IMR-90 (cell line): ENCODE results near the gene UXS1. TPM values are rescaled to one million over a fixed set of nuclear protein-coding genes. Genes with fewer than 3 reads are reported as not detected.

ENCODE experiments used
- ATAC-seq: fragments of 200-7000 bp; cut with Tn5 transposase; 2 replicates; pipeline ENCODE4 v1.9.1; 2020; ENCODE audit warnings: low read depth, mild to moderate bottlenecking, moderate library complexity
- BruUV-seq: library from RNA; stranded (reverse); fragments of 400-500 nt; replicated peaks from 2 replicates; lab custom pipeline; 2021; lab: Mats Ljungman, UMichigan
- CTCF ChIA-PET: fragments of 300-600 bp; formaldehyde crosslinking; extraction: SDS; loops from one replicate; lab custom pipeline; 2021; ENCODE audit warnings: antibody characterized with exemption; lab: Yijun Ruan, JAX
- POLR2A ChIA-PET: fragments of 300-600 bp; sonication (Branson Sonifier 250); formaldehyde crosslinking; loops from one replicate; lab custom pipeline; 2022; ENCODE audit warnings: antibody characterized with exemption; ENCODE audit not compliant: unreplicated experiment; lab: Charles Lee
- DNase-seq: peaks from one replicate; pipeline ENCODE4 v3.0.0; 2013
- H2AFZ ChIP-seq: replicated peaks from 2 replicates; pipeline ENCODE3; 2013; ENCODE audit warnings: low read length, mild to moderate bottlenecking; ENCODE audit not compliant: poor library complexity
- H2AK5ac ChIP-seq: 2 replicates; pipeline ENCODE4 v1.6.1; 2013; ENCODE audit warnings: low read depth, low read length, inconsistent platforms
- H2AK9ac ChIP-seq: replicated peaks from 2 replicates; pipeline ENCODE3; 2013; ENCODE audit warnings: mild to moderate bottlenecking, low read depth, low read length, moderate library complexity; ENCODE audit not compliant: poor library complexity
- H2BK120ac ChIP-seq: 2 replicates; pipeline ENCODE4 v1.6.1; 2013; ENCODE audit warnings: low read depth, low read length, inconsistent platforms
- H2BK15ac ChIP-seq: 3 replicates; pipeline ENCODE4 v1.6.1; 2013; ENCODE audit warnings: low read depth, low read length, inconsistent platforms
- H2BK20ac ChIP-seq: 2 replicates; pipeline ENCODE4 v1.6.1; 2013; ENCODE audit warnings: low read depth, mild to moderate bottlenecking, inconsistent platforms, low read length, moderate library complexity
- H2BK5ac ChIP-seq: 2 replicates; pipeline ENCODE4 v1.6.1; 2013; ENCODE audit warnings: mild to moderate bottlenecking, low read depth, low read length, inconsistent platforms; ENCODE audit not compliant: poor library complexity, severe bottlenecking
- H3K14ac ChIP-seq: replicated peaks from 2 replicates; pipeline ENCODE4 v1.6.1; 2013; ENCODE audit warnings: low read depth, low read length, inconsistent platforms
- H3K18ac ChIP-seq: 2 replicates; pipeline ENCODE4 v1.6.1; 2013; ENCODE audit warnings: low read depth, low read length, control low read depth
- H3K23ac ChIP-seq: 2 replicates; pipeline ENCODE4 v1.6.1; 2013; ENCODE audit warnings: low read depth, low read length, inconsistent platforms
- H3K27ac ChIP-seq: 2 replicates; pipeline ENCODE4 v1.5.1; 2013; ENCODE audit warnings: mild to moderate bottlenecking, control low read depth, low read length; ENCODE audit not compliant: insufficient read depth
- H3K27me3 ChIP-seq: 2 replicates; pipeline ENCODE4 v1.6.1; 2013; ENCODE audit warnings: low read length; ENCODE audit not compliant: control insufficient read depth, insufficient read depth
- H3K36me3 ChIP-seq: 2 replicates; pipeline ENCODE4 v1.6.1; 2013; ENCODE audit warnings: low read length, mixed read lengths; ENCODE audit not compliant: control insufficient read depth, insufficient read depth
- H3K4ac ChIP-seq: 2 replicates; pipeline ENCODE4 v1.6.1; 2013; ENCODE audit warnings: low read depth, low read length, inconsistent platforms
- H3K4me1 ChIP-seq: 2 replicates; pipeline ENCODE4 v1.6.1; 2013; ENCODE audit warnings: low read length, mixed read lengths; ENCODE audit not compliant: control insufficient read depth, insufficient read depth
- H3K4me2 ChIP-seq: 2 replicates; pipeline ENCODE4 v1.6.1; 2013; ENCODE audit warnings: low read depth, mild to moderate bottlenecking, control low read depth, low read length, moderate library complexity
- H3K4me3 ChIP-seq: 2 replicates; pipeline ENCODE4 v1.5.1; 2013; ENCODE audit warnings: low read depth, mild to moderate bottlenecking, control low read depth, low read length, moderate library complexity; ENCODE audit not compliant: insufficient read depth
- H3K56ac ChIP-seq: 2 replicates; pipeline ENCODE4 v1.6.1; 2013; ENCODE audit warnings: low read length, inconsistent platforms; ENCODE audit not compliant: insufficient read depth; ENCODE audit errors: extremely low read depth
- H3K79me1 ChIP-seq, 2 experiments: 2 replicates each; pipeline ENCODE4 v1.6.1; 2013; ENCODE audit warnings: low read length in 2 of 2, inconsistent platforms in 1 of 2, low read depth in 1 of 2
- H3K9ac ChIP-seq: 2 replicates; pipeline ENCODE4 v1.6.1; 2013; ENCODE audit warnings: low read depth, low read length, control low read depth
- H3K9me1 ChIP-seq: 2 replicates; pipeline ENCODE4 v1.6.1; 2013; ENCODE audit warnings: low read length, inconsistent platforms; ENCODE audit not compliant: insufficient read depth
- H3K9me3 ChIP-seq: 2 replicates; pipeline ENCODE4 v1.6.1; 2013; ENCODE audit warnings: low read length; ENCODE audit not compliant: control insufficient read depth, insufficient read depth
- H4K20me1 ChIP-seq: 2 replicates; pipeline ENCODE4 v1.6.1; 2013; ENCODE audit warnings: low read length, inconsistent platforms; ENCODE audit not compliant: insufficient read depth
- H4K5ac ChIP-seq: 2 replicates; pipeline ENCODE4 v1.6.1; 2013; ENCODE audit warnings: mild to moderate bottlenecking, low read depth, low read length, control low read depth
- H4K8ac ChIP-seq, 2 experiments: 2 replicates each; pipeline ENCODE4 v1.6.1; 2013; ENCODE audit warnings: low read depth in 2 of 2, low read length in 2 of 2, control low read depth in 1 of 2, inconsistent platforms in 1 of 2
- H4K91ac ChIP-seq: 2 replicates; pipeline ENCODE4 v1.6.1; 2013; ENCODE audit warnings: low read depth, low read length, inconsistent platforms; ENCODE audit not compliant: insufficient read depth
- BHLHE40 ChIP-seq: fragments of 150-350 bp; IDR thresholded peaks from 2 replicates; pipeline ENCODE4 v1.6.1; 2016; ENCODE audit warnings: mild to moderate bottlenecking, low read depth, low read length
- MAFK ChIP-seq: IDR thresholded peaks from 2 replicates; pipeline ENCODE4 v1.6.1; 2012; ENCODE audit warnings: low read depth, low read length, improper control_type of control experiment
- MAZ ChIP-seq: IDR thresholded peaks from 2 replicates; pipeline ENCODE4 v1.6.1; 2012; ENCODE audit warnings: low read depth, mild to moderate bottlenecking, low read length, improper control_type of control experiment, moderate library complexity, borderline replicate concordance
- WGBS, 2 experiments: methylation state at CpG; one replicate each; pipeline versions ENCODE4 v1.1.5 to v1.1.7; 2013; ENCODE audit warnings: missing lambda C conversion rate in 2 of 2; ENCODE audit not compliant: insufficient read length in 1 of 2; ENCODE audit errors: extremely low coverage in 2 of 2; 5-methylcytosine and 5-hydroxymethylcytosine counted together
- dilution Hi-C: fragments of 300-500 bp; cut with HindIII; formaldehyde crosslinking; loops from one replicate; pipeline ENCODE4 v1.14.3; 2018; ENCODE audit warnings: low sequenced_read_pairs; ENCODE audit not compliant: unreplicated experiment
- in situ Hi-C: fragments of 300-500 bp; cut with MboI; formaldehyde crosslinking; loops from 3 replicates; pipeline ENCODE4 v1.14.3; 2019; ENCODE audit warnings: low sequenced_read_pairs, inconsistent platforms, mixed read lengths
- intact Hi-C: fragments of 100-400 bp; cut with micrococcal nuclease; formaldehyde crosslinking; loops from 2 replicates; pipeline ENCODE4 v1.10.0; 2022
- polyA plus RNA-seq, 3 experiments: library from polyadenylated mRNA; depleted of rRNA; stranded (reverse); fragments of >200 nt; gene quantifications; 2 replicates each; pipeline ENCODE4 v1.2.3, GENCODE V29; 2012; ENCODE audit warnings: low replicate concordance in 1 of 3
- total RNA-seq: library from RNA; depleted of rRNA; stranded (reverse); fragments of >200 nt; gene quantifications from 2 replicates; pipeline ENCODE4 v1.2.3, GENCODE V29; 2012

Gene UXS1
- total and polyA plus RNA-seq, 2 of the 4 experiments (the other 2 are of a cell fraction) = 33.7 to 54.3 TPM

DNA sequence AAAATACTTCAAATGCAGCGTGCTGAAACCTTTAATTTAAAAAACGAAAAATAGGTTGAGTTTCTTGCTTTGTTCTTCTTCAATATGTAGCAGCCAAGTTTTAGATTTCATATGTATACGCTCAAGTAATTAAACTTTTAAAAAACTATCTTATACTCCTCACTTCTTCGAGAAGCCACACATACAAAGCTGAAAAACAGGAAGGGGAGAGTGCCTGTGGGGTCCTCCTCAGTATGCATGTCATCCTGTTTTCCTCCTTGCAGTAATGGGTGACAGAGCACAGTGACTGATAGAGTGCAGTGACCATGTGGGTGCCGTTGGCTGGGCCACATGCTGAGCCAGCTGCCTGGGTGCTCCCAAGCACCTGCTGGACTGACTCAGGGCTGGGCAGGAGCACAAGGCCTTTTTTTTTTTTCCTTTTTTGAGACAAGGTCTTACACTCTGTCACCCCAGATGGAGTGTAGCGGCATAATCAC, 33.3 kb downstream of the UXS1 start:
- H2AK9ac ChIP-seq = no peak overlapping the region
- H4K91ac ChIP-seq = no peak overlapping the region
- no peak overlapping the region for H3K4me2 ChIP-seq
- H3K18ac ChIP-seq = no peak overlapping the region
- peaks cover 3% of the 10 kb centered on the region; the same call in 1 of the 2 replicates for H4K20me1 ChIP-seq
- 100% methylated on average over 2 of the region's 6 CpGs; no CpG with 5 or more reads in 1 of the 2 experiments for WGBS, 2 experiments
- no peak overlapping the region for H2BK5ac ChIP-seq
- no TSS peak for BruUV-seq
- ChIA-PET CTCF (no interaction called here), POLR2A (no interaction called here)
- no peak for DNase-seq
- no peak overlapping the region for H3K9ac ChIP-seq
- H3K14ac ChIP-seq = no peak overlapping the region
- no peak overlapping the region for H3K4ac ChIP-seq
- no peak overlapping the region for H2BK20ac ChIP-seq
- no peaks in the 10 kb centered on the region for H3K27me3 ChIP-seq
- H4K5ac ChIP-seq = no peak overlapping the region
- TF ChIP-seq BHLHE40 (no peak), MAZ (no peak), MAFK (no peak)
- H3K4me3 ChIP-seq = no peak overlapping the region
- H2BK15ac ChIP-seq = no peak overlapping the region
- intact Hi-C loops = no loop called here
- no peak overlapping the region for H2AK5ac ChIP-seq
- no peak overlapping the region for H3K27ac ChIP-seq
- no peak for ATAC-seq
- H3K23ac ChIP-seq = no peak overlapping the region
- H2AFZ ChIP-seq = no peak overlapping the region
- H4K8ac ChIP-seq = no peak overlapping the region
- peaks cover 19% of the 10 kb centered on the region for H3K36me3 ChIP-seq
- no peaks in the 10 kb centered on the region; the same call in 1 of the 2 replicates for H3K9me1 ChIP-seq
- H3K56ac ChIP-seq = no peak overlapping the region
- in situ Hi-C loops = no loop called here
- H3K79me1 ChIP-seq = peaks cover 0 to 4% of the 10 kb centered on the region in 2 experiments; a peak in 1 of 4 replicates
- dilution Hi-C loops = no loop called here
- H3K4me1 ChIP-seq = no peaks in the 10 kb centered on the region
- no peaks in the 10 kb centered on the region for H3K9me3 ChIP-seq
- H2BK120ac ChIP-seq = no peak overlapping the region
